HG03139 (cell line): ENCODE results near the gene ZNF335.
"Not testable (repeated sequence)": the region's sequence is repeated elsewhere in the genome, so short reads cannot be mapped to it uniquely, and the experiment has no call there.

ENCODE experiments used
- ATAC-seq: cut with Tn5 transposase; IDR thresholded peaks from one replicate; pipeline ENCODE4 v1.9.1; 2021; ENCODE audit not compliant: unreplicated experiment

ZNF335 gene

DNA sequence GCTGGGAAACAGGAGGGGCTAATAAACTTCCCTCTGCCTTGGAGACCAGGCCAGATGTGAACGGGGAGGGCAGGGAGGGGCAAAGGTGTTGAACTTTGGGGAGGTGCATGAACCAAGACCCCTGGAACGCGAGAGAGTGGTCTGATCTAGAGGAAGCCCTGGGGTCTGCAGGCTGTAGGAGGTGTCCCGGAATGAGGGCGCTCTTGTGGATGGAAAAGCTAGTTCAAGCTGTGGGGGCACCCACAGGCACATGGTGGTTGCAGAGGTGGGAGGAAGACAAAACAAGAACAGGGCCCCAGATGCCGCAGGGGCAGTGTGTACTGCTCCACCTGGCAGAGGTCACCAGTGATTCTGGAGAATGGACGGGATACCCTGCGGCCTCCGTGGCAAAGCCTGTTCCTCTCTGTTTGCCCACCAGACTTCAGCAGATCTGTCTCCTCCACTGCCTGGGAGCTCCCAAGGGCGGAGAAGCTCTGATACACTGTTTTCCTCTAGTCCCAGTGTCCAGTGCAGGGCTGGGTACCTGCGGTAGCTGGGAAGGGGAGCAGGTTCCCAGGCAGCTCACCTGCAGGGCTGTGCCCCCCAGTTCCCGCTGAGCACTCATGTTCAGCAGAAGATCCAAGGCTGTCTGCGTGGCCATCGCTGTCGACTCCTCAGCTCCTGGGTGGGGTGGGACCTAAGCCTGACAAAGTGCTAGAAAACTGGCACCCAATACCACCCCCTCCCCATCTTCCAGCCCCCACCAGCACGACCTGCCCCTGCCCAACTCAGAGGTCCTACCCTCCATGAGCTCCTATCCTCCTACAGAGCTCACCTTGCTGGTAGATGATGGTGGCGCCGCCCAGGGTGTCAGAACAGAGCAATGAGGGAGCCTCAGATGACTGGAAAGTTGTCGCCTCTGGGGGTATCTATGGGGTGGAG lies 14.7 kb downstream of the ZNF335 start:
- no peak for ATAC-seq

DNA sequence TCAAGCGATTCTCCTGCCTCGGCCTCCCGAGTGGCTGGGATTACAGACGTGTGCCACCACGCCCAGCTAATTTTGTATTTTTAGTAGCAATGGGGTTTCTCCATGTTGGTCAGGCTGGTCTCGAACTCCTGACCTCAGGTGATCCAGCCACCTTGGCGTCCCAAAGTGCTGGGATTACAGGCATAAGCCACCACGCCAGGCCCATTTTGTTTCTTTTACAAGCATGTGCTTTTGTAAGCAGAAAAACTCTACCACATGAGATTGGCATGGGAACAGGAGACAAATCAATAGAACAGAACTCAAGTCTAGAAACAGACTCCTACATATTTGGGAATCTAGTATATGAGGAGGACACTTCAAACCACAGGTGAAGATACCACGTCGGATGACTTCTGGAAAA lies 15.7 kb downstream of the ZNF335 start:
- not testable (repeated sequence) for ATAC-seq

DNA sequence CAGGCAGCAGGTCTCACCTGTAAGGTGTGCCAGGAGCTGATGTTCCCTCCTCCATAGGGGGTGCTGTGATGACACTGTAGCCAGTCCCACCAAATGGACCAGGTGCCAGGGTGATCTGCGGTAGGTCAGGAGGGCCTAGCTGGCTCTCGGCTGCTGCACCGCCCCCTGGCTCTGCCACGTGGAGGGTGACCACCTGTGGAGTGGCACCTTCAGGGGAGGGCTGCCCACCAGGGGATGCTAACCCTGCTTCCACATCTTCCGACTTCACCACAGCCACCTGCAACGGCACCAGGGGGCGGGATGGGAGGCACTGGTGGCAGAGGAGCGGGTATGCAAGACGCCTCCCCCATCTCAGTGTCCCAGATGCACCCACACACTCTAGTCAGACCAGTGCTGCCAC lies 18.3 kb downstream of the ZNF335 start:
- no peak for ATAC-seq

DNA sequence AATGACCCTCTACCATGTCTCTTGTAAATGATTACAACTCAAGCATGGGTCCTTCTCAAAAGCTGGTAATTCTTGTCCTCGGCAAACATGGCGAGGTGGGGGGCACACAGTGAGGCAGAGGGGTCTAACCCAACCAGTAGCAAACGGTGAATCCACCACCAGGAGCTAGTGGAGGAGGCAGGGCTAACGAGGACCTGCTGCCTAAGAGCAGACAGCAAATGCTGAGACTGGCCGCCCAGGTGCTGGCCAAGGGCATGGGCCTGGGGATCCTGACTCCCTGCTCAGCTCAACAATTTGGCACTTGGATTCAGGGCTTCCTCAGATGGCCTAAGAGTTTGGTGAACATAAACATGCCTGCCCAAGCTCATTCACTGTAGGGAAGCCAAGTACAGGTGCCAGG lies 19.1 kb downstream of the ZNF335 start:
- ATAC-seq, result no peak

DNA sequence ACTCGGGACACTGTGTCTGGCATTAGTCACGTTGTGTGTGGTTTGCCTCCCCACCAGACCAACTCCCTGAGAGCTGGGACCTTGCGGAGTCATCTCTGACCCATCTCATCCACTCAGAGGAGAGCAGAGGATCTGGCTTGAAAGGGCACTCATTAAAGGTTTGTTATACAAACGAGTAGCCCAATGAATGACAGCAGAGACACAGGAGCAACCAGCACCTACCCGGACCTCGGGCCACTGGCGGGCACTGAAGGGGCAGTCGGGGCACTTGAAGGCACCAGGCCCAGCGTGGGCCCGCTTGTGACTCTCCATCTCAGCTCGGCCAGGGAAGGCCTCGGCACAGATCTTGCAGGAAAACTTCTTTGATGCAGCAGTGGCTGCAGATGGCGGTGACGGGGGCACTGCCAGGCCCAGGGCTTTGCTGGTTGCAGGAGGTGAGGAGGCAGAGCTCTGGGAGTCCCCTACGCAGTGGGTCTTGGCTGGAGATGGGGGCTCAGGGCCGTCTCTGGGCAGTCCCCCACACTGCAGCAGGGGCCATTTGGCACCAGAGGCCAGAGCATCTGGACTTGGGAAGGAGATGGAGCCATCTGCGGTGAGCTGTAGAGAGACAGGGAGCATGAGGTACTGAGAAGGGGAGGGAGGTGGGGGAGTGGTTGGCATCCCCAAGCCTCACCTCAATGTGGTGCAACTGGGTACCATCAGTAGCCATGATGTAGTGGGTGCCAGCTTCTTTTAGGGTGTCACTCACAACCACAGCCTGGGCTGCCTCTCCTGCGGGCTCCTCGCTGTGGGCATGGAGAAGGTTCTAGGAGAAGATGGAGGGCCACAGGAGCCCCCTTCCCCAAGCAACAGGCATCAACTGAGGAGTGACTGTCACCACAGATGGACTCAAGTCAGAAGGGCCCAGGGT lies 19.8 kb downstream of the ZNF335 start:
- ATAC-seq, result no peak

DNA sequence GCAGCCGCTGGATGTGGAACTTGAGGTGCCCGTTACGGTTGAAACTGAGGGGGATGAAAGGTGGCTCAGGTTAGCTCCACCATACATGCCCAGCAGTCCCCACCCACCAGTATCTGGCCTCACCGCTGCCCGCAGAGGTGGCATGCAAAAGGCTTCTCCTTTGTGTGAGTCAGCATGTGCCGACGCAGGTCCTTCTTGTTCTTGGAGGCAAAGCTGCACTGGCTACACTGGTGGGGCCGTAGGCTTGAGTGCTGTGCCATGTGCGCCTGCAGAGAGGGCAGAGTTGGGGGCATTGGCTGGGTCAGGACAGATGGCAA lies 21.7 kb downstream of the ZNF335 start:
- ATAC-seq, result no peak

DNA sequence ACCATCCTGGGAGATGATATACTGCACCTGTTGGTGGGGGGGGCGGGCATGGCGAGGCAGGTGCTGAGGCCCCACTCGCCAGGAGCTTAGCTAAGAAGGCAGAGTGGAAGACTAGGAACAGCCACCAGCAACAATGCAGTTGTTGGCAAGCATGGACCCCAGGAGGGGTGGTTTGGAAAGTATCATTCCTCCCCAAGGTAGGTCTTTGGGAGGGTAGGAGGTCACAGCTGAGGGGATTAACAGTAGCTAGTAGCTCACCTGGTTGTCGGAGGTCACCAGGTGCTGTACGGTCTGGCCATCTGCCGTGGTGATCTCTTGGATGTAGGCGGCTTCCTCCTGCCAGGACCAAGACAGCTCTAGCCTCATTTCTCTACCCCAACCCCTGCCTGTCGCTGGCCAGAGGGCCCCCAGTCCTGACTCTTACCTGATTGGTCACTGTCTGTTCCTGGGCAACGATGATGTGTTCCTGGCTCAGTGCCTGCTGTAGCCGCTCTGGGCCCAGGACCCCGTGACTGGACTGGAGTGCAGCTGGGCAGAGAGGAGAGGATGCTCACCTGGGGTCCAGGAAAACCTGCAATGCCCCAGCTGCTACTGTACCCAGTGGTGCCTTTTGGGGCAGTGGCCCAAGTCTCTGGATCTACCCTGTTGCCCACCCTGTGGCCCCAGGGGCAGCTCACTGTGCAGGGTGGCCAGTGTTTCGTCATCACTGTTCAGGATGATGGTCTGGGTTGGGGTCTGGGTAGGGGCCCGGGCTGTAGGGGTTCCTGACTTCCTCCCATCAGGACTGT lies 22.3 kb downstream of the ZNF335 start:
- ATAC-seq, result no peak

DNA sequence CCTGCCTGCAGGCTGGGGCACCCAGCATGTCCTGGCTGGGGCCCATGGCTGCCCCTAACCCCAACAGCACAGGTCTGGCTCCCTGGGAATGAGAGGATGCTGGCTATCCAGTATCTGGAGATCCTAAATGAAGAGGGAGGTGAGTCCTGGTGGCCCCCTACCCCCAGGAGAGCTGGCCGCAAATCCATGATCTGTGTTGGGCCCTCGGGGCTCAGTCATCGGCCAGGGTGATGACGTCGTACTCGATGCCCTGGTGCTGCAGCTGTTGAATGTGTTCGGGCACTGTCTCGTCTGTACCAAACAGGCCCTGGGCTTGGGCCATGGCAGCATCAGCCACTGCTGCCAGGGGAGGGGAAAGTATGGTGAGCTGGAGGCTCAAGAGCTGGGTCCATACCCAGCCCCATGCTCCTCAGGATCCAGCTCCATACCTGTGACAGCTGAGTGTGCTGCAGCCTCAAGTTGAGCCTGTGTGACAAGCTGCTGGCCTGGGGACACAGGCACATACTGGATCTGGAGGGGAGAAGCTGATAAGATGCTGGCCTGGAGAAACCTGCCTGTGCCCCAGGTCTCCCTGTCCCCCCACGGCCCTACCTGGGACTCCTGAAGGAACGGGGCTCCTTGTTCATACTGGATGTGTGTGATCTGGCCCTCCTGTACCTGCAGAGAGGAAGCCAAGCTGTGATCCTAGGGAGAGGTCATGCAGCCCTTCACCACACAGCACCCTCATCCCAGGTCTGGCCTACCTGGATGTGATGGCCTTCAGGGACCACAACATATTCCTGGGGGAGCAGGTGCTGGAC lies 23.1 kb downstream of the ZNF335 start:
- ATAC-seq, result no peak

DNA sequence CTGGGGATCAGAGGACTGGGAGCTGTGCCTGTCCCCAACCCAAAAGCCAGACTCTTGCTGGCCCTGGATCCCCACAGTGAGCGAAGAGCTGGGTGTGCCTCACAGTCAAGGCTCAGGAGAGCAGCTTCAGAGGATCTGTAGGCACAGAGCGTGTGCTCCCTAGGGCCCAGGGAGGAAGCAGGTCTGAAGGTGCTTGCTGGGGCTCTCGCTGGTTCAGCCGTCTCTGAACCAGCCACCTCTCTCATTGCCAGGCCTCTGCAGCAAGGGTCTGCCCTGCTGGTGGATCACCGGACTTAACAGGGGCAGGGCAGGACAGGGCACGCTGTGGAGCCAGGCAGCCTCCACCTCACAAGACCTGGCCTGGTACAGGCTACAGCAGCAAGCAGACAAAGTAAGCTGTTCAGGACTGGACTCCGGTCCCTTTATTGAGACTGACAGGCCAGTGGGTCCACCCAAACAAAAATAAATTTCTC lies 23.7 kb downstream of the ZNF335 start:
- ATAC-seq, result no peak

DNA sequence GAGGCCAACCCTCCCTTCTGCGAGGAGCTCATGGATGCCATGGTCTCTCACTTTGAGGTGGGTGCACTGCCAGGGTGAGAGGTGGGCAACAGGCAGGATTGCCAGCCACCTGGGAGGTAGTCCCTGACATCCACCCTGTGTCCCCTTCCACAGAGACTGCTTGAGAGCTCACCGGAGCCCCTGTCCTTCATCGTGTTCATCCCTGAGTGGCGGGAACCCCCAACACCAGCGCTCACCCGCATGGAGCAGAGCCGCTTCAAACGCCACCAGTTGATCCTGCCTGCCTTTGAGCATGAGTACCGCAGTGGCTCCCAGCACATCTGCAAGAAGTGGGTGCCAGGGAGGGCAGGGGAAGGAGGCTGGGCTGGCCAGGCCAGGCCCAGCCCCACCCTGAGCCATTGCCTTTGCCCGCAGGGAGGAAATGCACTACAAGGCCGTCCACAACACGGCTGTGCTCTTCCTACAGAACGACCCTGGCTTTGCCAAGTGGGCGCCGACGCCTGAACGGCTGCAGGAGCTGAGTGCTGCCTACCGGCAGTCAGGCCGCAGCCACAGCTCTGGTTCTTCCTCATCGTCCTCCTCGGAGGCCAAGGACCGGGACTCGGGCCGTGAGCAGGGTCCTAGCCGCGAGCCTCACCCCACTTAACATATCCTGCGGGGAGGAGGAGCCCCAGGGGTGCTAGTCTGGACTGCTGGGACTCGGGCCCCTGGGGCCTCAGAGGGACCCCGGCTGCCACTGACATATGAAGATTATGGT lies 24.7 kb downstream of the ZNF335 start:
- ATAC-seq, result no peak

DNA sequence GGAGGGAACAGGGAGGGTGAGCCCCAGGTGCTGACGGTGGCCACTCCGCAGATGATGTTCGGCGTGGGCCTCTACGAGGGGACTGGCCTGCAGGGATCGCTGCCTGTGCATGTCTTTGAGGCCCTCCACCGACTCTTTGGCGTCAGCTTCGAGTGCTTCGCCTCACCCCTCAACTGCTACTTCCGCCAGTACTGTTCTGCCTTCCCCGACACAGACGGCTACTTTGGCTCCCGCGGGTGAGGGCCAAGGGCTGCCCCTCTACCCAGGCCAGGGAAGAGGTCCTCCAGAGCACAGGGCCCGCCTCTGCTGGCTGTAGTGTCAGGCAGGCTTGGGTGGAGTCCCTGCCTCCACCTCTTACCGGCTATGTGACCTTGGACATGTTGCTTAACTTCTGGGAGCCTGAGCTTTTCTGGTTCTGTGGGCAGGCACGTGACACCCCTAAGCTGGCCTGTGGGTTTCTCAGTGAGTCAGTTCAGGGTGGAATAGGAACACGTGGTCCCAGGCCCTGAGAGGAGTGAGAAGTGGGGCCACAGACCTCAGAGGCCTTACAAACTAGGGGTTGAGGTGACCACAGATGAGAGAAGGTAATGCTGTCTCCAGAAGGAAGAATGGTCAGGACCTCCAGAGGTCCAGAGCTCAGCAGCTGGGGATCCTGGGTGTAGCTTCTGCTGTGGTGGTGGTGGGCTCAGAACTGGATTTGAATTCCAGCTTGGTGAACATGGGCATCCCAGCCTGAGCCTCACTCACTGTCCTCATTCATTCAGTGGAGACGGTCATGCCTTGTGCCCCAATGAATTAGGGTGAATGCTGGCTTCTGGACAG lies 25.6 kb downstream of the ZNF335 start:
- no peak for ATAC-seq

DNA sequence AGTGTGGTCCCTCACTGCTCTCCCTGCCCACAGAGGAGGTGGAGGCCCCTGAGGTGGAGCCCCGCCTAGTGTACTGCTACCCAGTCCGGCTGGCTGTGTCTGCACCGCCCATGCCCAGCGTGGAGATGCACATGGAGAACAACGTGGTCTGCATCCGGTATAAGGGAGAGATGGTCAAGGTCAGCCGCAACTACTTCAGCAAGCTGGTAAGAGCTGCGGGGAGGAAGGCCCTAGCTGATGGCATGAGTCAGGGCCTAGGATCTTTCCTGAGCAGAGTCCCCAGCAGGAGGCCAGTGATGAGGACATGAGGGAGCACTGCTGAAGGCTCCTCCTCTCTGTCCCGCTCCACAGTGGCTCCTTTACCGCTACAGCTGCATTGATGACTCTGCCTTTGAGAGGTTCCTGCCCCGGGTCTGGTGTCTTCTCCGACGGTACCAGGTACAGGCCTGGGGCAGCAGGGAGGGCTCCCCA lies 26.3 kb downstream of the ZNF335 start:
- no peak for ATAC-seq

DNA sequence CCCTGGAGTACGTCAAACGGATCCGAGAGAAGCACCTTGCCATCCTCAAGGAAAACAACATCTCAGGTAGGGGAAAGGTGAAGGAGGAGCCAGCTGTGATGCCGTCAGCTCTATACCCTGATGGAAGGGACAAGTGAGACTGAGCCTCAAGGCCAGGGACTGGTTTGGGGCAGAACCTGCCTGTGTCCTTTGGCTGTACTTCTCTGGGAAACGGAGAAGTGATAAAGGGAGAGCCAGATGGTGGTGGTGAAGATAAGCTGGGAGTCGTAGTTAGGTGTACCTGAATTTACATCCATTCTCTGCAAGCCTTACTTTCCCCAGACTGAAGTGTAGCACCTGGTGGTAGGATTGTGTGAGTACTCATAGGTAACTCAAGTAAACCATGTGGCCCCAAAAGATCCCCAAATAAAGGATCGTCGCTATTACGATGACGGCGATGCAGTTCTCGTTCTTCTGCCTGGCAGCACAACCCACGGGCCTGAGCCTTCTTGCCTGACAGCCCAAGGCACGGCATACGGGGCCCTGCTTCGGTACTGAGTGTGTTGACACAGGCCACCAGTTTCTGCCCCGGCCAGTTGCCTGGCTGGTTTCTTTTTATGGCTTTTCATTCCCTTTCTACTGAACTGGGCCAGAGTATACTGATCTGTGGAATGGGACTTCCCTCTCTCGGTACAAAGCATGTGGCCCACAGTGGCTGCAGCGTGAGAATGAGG lies 26.9 kb downstream of the ZNF335 start:
- ATAC-seq, result no peak

DNA sequence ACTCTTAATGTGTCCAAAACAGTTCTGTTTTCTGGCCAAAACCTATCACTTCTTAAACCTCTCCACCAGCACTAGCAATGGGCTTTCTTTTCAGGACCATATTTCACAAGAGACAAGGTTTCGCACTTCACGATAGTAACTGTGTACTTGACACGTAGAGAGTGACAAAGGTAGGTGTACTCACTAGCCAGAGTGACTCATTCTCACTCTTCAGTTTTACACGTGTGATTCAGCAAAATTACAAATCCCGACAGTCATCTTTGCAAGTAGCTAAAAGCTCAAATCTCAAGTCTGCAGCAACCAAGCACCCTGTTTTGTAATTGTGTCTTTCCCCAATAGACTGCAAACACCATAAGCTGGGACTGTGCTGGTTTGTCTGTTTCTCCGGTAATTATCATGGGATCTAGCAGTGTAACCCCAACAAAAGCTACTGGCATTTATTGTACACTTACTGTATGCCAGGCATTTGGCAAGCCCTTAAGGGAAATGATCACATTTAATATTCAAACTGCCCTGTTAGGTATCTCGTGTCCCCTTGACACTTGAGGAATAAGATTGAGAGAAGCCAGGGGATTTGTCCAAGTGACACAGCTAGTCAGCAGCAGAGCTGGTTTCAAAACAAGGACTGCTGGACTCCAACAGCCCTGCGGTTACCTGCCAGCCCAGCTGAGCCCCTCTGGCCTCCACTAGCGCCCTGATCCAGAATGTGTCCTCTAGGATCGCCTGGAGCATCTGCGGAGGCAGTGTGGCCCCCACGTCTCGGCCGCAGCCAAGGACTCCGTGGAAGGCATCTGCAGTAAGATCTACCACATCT lies 27.6 kb downstream of the ZNF335 start:
- no peak for ATAC-seq

DNA sequence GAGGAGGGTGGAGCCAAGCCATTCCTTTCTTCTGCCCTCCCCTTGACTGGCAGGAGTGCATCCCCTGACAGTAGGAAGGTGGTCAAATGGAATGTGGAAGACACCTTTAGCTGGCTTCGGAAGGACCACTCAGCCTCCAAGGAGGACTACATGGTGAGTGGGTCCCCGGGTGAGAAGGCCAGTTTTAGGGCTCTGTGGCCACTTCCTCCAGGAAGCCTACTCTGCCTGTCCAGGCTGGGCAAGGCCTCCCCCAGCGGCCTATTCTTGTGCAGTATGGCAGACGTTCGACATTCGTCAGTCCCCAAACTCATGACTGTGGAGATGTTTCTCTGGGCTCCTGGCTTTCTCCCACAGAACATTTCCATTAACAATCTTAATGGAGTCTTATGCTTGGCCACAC lies 28.4 kb downstream of the ZNF335 start:
- no peak for ATAC-seq

DNA sequence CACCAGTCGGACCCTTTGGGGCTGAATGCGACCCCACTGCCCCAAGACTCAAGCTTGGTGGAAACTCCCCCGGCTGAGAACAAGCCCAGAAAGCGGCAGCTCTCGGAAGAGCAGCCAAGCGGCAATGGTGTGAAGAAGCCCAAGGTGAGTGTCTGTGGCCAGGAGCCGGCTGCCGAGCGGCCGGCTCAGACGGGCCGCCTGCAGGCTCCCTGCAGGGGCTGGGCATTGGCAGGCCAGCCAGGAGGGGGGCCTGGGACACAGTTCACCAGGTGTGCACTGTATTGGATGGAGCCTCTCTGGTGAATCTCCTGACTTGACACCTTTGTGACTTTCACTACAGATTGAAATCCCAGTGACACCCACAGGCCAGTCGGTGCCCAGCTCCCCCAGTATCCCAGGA lies 31.5 kb downstream of the ZNF335 start:
- ATAC-seq, result no peak

DNA sequence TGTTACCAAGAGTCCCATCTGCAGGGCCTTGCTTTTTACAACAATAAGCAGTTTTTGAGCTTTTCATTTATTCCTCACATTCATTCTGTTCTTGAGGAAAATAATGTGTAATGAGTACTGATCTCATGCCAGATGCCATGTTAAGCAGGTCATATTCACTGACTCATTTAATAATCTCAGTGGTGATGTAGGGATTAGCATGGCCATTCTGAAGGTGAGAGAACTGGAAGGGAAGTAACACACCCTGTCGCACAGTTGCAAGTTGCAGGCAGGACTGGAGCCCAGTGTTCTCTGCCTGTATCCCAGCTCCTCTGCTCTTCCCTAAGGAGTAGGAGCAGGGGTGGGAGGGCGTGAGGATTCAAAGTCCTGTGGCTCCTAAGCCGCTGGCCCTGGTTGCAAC lies 31.9 kb downstream of the ZNF335 start:
- ATAC-seq, result no peak
